Vagina (tissue), 2 donors: ENCODE data around the gene TLDC2.

Experiments used
- POLR2AphosphoS5 ChIP-seq, 2 donors: sonication (generic); formaldehyde crosslinking; IDR thresholded peaks; one replicate each; pipeline ENCODE4 v1.9.0; 2017; ENCODE audit warnings: antibody characterized with exemption in 2 of 2, mild to moderate bottlenecking in 2 of 2, low read depth in 1 of 2; ENCODE audit not compliant: insufficient read depth in 1 of 2
- TF ChIP-seq, protein P1 (sequence below), 3 experiments: fragments of 450-650 bp in 2 of 3; fragments of 200-600 bp in 1 of 3; sonication (generic) in 1 of 3; IDR thresholded peaks; one replicate each; pipeline ENCODE4 v1.5.1; 2017 to 2019; ENCODE audit warnings: antibody characterized with exemption in 3 of 3, mild to moderate bottlenecking in 2 of 3, moderate library complexity in 2 of 3

DNA sequence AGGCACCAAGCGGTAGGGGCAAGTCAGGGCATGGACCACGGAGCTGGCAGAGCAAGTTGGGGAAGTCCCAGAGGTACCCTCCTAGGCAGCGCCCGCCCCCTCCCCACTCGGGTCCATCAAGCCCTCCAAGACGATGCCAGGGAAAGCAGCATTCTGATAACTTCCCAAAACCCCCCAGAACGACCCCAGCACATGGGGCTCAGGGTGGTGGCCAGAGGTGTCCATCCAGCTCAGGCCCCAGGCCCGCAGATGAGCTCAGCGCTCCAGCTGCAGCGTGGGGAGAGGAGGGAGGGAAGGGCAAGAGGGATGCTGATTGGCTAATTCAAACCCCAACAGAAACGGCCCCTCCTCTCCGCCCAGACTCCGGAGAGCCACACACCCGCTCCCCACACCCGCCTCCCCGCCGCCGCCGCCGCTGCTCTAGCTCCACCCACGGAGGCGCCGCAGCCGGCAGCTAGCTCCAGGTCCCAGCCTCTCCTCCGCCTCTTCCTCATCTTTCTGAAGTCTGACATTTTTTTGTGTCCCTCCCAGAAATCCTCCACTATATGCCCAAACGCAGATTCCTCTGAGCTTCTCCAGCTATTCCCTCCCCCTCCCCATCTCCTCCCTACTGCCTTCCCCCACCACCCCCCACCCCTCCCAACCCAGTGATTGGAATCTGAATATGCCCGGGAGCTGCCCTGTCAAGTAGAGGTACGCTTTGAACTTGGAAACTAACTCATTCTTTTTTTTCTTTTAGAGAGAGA lies 40.3 kb upstream of the TLDC2 start:
- TF ChIP-seq POLR2AphosphoS5 (IDR thresholded peaks at IDR 0.05; ENCODE audit: insufficient read depth in 1 of 2, low read depth in 1 of 2) = peak; percentile 68 to 88
- TF ChIP-seq, protein P1, sequence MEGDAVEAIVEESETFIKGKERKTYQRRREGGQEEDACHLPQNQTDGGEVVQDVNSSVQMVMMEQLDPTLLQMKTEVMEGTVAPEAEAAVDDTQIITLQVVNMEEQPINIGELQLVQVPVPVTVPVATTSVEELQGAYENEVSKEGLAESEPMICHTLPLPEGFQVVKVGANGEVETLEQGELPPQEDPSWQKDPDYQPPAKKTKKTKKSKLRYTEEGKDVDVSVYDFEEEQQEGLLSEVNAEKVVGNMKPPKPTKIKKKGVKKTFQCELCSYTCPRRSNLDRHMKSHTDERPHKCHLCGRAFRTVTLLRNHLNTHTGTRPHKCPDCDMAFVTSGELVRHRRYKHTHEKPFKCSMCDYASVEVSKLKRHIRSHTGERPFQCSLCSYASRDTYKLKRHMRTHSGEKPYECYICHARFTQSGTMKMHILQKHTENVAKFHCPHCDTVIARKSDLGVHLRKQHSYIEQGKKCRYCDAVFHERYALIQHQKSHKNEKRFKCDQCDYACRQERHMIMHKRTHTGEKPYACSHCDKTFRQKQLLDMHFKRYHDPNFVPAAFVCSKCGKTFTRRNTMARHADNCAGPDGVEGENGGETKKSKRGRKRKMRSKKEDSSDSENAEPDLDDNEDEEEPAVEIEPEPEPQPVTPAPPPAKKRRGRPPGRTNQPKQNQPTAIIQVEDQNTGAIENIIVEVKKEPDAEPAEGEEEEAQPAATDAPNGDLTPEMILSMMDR (IDR thresholded peaks at IDR 0.05) = no peak
